ENCODE measurements around the gene SMIM3.

SMIM3 gene

GRCh38 chr5:150765011-150765798 is 13.4 kb upstream of the SMIM3 start:
- no peak for DNase-seq (ENCODE audit: low read depth in 2 of 2)

- no peak for DNase-seq (ENCODE audit: low read depth in 2 of 2)
Measured at GRCh38 chr5:150765799-150766169, 12.8 kb upstream of the SMIM3 start.

GRCh38 chr5:150766251-150766650 is 12.3 kb upstream of the SMIM3 start:
- DNase-seq (ENCODE audit: low read depth in 2 of 2): no peak

- no peak for DNase-seq (ENCODE audit: low read depth in 2 of 2)
Measured at GRCh38 chr5:150771034-150771795, 7.3 kb upstream of the SMIM3 start.

GRCh38 chr5:150774145-150774544 is 4.4 kb upstream of the SMIM3 start:
- no peak for DNase-seq (ENCODE audit: low read depth in 2 of 2)

- no peak for DNase-seq (ENCODE audit: low read depth in 2 of 2)
Measured at GRCh38 chr5:150777685-150778084, 872 bp upstream of the SMIM3 start.

- no peak for DNase-seq (ENCODE audit: low read depth in 2 of 2)
Measured at GRCh38 chr5:150778088-150778516, 455 bp upstream of the SMIM3 start.

GRCh38 chr5:150779397-150780186 is 1.0 kb downstream of the SMIM3 start:
- DNase-seq (ENCODE audit: low read depth in 2 of 2): no peak

GRCh38 chr5:150780187-150780692 is 1.7 kb downstream of the SMIM3 start:
- DNase-seq (ENCODE audit: low read depth in 2 of 2): peak; percentile 47 to 56

- DNase-seq (ENCODE audit: low read depth in 2 of 2): no peak
Measured at GRCh38 chr5:150780816-150781221, 2.3 kb downstream of the SMIM3 start.

GRCh38 chr5:150781706-150782614 is 3.4 kb downstream of the SMIM3 start:
- no peak for DNase-seq (ENCODE audit: low read depth in 2 of 2)

- no peak for DNase-seq (ENCODE audit: low read depth in 2 of 2)
Measured at GRCh38 chr5:150782850-150783249, 4.3 kb downstream of the SMIM3 start.

- DNase-seq (ENCODE audit: low read depth in 2 of 2): peak; percentile 42
Measured at GRCh38 chr5:150783422-150783928, 4.9 kb downstream of the SMIM3 start.

- no peak for DNase-seq (ENCODE audit: low read depth in 2 of 2)
Measured at GRCh38 chr5:150785950-150786349, 7.4 kb downstream of the SMIM3 start.

- no peak for DNase-seq (ENCODE audit: low read depth in 2 of 2)
Measured at GRCh38 chr5:150786876-150787275, 8.3 kb downstream of the SMIM3 start.

GRCh38 chr5:150787656-150788055 is 9.1 kb downstream of the SMIM3 start:
- DNase-seq (ENCODE audit: low read depth in 2 of 2): no peak

GRCh38 chr5:150788977-150789376 is 10.4 kb downstream of the SMIM3 start:
- no peak for DNase-seq (ENCODE audit: low read depth in 2 of 2)

GRCh38 chr5:150789450-150789849 is 10.9 kb downstream of the SMIM3 start:
- DNase-seq (ENCODE audit: low read depth in 2 of 2): no peak

GRCh38 chr5:150789943-150790611 is 11.5 kb downstream of the SMIM3 start:
- DNase-seq (ENCODE audit: low read depth in 2 of 2): peak; percentile 61 to 69

- DNase-seq (ENCODE audit: low read depth in 2 of 2): no peak
Measured at GRCh38 chr5:150791536-150791935, 13.0 kb downstream of the SMIM3 start.

Data from stimulated activated CD8-positive, alpha-beta memory T cell treated with anti-CD3 and anti-CD28 coated beads, Interleukin-15, amount 100 ng/mL, for 48 hours (primary cell).